Tongue (tissue), 2 donors: ENCODE data around the gene CD276. TPM values are rescaled to one million over a fixed set of nuclear protein-coding genes. Genes with fewer than 3 reads are reported as not detected.
"Not testable (repeated sequence)": the region's sequence is repeated elsewhere in the genome, so short reads cannot be mapped to it uniquely, and the experiment has no call there.

Experiments used
- DNase-seq: peaks from one replicate; pipeline ENCODE4 v3.0.0-alpha.2; 2015
- total RNA-seq: library from RNA; depleted of rRNA; stranded (reverse); fragments of >200 nt; gene quantifications from one replicate; pipeline ENCODE4 v1.2.3, GENCODE V29; 2014

The CD276 gene
- 85.4 TPM for total RNA-seq

DNA sequence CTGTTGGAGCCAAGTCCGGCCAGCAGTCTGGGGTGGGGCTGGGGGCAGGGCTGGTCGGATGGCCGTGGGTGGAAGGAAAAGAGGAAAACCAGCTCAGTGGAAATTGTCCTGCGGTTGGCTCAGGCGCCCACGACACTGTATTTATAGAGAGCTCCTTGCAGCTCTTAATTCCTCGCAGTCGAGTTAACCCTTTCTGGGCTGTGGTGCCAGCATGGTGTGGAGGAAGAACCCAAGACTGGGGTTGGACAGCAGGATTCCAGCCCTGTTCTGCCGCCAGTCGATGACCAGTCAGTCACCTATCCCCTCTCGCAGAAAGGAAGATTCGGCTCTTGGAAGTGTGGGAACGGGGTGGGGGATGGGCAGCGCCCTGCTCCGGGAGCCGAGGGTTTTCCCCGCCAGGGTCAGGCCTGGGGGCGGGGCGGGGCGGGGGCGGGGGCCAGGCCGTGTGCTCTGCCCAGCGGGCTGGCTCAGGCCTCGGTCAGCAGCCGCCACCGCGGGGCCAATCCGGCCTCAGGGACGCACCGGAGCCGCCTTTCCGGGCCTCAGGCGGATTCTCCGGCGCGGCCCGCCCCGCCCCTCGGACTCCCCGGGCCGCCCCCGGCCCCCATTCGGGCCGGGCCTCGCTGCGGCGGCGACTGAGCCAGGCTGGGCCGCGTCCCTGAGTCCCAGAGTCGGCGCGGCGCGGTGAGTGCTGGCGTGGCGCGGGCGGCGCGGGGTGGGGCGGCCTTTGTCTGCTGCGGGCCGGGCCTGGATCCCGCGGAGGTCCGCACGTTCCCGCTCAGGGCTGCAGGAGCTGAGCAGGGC, at the start of gene CD276:
TSS of gene CD276 (plus strand) at position 607 of the 804 bp plus-strand sequence. CDS start 15,257 bp downstream, outside the sequence.
- DNase-seq = peak; percentile 79

DNA sequence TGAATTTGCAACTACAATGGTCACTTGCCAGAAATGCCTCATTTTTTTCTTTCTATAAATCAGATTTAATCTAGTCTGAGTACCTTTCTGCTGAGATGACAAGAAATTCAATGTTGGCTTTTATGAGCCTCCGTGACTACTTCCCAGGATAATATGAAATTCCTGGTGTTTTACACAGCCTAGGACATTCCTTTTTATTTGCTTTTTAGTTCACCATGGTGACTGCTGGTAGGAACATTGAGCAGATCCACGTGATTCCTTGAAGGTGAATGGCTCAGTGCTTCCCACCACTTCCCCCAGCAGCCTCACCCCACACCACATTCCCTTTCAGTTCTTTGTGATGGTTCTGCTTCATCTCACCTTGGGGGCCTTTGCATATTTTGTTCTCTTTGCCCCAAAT, 46.7 kb upstream of the CD276 start:
- DNase-seq = no peak

DNA sequence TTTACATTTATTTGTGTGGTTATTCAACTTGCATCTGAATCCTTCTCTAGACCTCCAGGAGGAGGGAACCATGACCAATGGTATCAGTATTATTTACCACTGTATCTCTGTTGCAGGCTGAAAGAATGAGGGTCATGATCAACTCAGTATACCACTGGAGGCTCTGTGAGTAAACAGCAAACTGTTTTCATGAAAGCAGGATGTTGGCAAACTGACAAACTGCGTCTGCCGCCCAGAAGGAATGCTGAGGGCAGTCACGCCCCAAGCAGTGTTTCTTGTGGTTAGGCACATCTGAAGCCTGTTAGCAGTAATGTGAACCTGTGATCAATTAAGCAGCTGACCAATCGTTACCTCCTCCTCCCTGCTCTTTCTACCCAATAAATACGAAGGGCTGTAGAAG, 44.7 kb upstream of the CD276 start:
- DNase-seq = not testable (repeated sequence)

DNA sequence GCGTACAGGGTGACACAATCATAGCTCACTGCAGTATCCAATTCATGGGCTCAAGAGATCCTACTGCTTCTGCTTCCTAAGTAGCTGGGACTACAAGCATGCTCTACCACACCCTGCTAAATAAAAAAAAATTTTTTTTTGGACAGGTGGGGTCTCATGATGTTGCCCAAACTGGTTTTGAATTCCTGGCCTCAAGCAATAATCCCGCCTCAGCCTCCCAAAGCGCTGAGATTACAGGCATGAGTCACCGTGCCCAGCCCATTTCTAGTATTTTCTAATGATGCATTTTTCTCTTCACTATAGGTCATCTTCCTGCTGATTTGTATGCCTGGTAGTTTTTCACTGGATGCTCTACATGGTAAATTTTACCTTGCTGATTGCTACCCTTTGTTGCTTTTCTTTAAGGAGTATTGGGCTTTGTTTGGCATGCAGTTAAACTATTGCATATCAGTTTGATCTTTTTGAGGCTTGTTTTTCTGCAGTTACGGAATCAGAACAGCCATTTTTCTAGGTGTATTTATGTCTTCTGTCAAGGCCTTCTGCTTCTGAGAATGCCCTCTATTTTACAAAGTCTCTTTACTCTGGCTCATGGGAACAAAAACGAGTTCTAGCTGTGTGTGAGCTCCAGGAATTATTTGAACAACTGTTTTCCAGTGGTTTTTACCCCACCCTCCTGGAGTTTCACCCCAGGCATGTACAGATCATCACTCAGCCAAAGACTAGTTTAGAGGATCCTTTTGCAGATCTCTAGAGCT, 36.7 kb upstream of the CD276 start:
- no peak for DNase-seq

DNA sequence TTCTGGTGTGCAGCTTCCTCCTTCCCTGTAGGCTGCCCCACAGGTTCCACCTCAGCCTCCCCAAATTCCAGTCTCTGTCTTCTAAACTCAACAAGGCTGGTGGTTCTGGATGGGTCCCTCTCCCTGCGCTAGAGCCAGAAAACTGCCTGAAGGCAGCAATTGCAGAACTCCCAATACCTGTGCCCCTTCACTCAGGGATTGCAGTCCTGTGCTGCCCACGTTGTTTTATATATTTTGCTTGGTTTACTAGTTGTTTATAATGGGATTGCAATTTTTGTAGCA, 36.2 kb upstream of the CD276 start:
- no peak for DNase-seq

DNA sequence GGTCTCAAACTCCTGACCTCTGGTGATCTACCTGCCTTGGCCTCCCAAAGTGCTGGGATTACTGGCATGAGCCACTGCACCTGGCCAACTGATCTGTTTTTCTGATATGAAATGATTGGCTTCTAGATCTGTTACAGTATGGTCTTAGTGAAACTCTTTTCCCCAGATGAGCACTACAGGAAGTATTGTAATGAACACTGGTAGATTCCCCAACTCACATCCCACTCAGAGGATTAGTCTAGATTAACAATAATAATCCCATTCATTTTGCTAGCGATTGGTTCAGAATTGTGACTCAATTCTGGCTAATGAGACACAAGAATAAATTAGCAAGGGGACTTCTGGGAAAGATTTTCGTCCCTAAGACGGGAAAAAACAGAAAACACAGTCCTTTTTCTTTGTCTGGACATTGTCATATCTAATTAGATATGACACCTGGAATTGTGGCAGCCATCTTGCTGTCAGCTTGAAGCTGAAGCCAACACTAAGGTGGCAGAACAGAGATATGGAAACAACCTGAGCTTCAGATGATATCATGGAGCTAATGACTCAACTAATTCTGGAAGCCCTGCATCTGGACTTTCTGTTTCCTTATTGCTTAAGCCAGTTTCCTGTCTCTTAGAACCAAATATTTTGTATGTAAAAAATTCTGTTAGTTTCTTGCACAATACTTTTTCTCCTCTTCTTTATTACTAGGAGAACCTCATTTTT, 33.6 kb upstream of the CD276 start:
- DNase-seq = no peak

DNA sequence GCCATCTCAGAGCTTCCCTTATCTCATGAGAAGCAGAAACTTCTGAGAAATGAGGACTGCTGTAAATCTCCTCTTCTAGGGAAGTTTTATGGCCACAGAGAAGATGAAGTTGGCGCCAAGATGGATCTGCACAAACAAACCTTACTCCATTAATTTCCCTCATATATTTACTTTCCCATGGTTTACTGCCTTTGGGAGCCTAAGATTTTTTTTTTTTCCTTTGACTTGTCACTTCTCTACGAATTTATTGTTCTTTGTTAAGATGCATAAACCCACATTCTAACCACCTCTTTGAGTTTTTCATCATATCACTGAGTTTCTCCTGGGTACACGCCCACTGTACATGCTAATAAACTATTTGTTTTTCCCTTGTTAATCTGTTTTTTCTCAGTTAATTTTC, 29.5 kb upstream of the CD276 start:
- DNase-seq = no peak

DNA sequence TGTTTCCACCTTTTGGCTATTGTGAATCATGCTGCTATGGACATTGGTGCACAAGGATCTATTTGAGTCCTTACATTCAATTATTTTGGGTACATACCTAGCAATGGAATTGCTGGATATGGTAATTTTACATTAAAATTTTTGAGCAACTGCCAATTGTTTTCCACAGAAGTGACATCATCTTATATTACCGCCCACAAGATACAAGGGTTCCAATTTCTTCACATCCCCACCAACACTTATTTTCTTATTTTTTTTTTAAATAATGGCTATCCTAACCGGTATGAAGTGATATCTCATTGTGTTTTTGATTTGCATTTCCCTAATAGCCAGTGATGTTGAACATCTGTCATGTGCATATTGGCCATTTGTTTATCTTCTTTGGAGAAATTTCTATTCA, 28.5 kb upstream of the CD276 start:
- no peak for DNase-seq

DNA sequence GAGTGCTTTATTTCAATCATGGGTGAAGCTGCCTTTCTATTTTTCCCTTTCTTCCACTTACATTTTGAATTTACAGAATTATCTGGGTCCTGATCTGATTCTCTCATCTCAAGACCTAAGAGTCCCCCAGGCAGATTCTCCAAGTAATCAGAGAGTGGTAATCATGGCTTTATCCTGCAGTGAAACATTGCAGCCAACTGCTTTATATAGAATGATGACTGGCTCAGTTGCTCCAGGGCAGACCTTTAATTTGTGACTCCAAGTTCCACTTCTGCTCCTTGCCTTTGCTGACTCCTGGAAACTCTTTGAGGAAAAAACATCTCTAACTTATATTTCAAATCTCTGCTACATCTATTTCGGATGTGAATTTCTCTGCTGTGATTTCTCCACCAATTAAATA, 25.5 kb upstream of the CD276 start:
- DNase-seq = no peak

DNA sequence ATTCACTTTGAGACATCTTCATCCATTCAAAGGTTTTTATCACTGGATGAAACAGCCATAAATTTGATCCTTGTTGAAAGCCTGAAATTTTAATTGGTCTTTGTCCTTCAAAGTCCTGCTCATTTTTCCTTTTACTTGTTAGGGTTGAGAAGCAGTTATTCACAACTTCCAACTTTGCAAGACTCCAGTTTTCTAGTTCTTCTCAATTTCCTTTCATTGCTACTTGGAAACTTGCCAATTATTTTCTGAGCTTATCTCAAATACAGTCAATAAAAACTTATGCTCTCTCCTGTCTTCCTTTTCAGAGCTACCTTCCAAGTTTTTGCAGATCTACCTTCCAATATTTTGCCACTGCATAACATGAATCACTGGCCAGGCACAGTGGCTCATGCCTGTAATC, 23.7 kb upstream of the CD276 start:
- no peak for DNase-seq

DNA sequence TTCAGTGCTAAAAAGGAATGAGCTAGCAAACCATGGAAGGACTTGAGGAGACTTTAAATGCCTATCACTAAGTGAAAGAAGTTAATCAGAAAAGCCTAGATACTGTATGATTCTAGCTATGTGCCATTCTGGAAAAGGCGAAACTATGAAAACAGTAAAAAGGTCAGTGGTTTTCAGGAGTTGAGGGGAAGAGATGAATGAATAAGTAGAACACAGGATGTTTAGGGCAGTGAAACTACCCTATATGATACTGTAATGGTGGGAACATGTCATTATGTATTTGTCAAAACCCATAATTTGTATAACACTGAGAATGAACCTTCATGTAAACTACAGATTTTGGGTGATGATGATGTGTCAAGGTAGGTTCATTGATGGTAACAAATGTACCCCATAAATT, 9.6 kb upstream of the CD276 start:
- no peak for DNase-seq

DNA sequence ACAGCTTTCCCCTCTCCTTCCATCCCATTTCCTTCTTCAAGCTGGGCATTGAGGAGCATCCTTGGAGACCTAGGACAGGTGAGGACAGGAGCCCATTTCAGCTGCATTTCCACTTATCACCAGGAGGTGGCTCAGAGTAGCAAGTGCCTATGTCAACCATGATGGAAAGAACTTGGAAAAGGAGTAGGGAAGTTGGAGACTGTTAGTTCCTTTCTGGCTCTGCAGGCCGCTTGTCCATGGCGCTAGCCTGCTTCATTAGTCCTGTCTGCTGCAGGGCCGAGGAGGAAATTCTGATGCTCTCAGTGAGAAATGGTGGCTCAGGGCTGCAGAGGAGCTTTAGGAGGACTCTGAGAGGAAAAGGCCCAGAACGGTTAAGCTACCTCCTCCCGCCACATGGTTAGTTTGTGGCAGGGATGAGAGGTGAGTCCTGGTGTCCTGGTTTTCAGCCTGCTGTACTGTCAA, 7.0 kb upstream of the CD276 start:
- peak; percentile 81 for DNase-seq

DNA sequence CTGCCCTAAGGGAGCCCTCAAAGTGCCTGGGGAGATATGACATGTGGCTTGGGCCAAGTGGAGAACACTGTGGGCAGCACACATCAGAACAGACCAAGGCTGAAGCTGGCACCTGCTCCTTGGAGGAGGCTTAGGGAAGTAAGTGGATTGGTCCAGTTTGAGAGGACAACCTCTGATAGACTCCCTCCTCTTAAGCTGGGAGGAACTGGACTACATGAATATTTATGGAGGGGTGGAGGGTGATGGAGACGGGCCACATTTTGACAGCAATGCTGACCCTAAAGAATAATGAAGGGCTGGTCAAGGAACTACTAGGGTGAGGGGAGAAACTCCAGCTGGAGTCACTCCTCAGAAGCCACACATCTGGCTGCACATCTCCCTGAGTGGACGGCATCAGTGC, 6.5 kb upstream of the CD276 start:
- DNase-seq = no peak

DNA sequence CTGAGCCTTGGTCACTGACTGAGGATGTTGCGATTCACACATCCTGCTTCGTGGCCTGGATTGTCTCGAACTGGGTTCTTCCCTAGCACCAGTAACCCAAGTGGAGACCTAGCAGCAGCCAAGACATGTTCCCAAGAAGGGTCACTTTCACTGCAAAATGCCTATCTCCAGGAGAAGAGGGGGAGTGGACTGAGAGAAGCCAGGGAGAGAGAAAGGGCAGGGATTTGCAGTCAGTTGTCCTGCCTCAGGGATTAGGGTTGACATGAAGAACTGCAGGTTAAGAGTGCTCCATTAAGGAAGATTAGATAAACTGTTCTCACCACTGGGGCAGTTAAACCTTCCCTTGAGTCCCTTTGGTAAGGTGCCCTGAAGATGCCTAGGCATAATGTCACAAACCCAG, 5.7 kb upstream of the CD276 start:
- no peak for DNase-seq

DNA sequence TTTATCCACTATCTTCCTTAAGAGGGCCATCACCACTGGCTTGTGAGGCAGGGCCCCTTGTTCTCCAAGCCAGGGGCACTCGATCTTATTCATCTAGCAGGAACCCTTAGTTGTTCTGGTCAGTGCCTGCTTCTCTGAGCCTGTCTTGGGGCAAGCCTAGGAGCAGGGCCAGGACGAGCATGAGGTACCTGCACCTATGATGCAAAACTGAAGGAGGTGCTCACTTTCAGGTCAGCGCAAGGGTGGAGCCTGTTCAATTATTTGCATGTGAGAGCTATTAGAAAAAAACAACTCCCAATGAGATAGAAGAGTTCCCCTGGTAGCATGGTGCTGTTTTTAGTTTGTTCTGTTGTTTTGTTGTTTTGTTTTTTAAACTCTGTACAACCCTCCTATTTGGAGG, 5.0 kb upstream of the CD276 start:
- no peak for DNase-seq

DNA sequence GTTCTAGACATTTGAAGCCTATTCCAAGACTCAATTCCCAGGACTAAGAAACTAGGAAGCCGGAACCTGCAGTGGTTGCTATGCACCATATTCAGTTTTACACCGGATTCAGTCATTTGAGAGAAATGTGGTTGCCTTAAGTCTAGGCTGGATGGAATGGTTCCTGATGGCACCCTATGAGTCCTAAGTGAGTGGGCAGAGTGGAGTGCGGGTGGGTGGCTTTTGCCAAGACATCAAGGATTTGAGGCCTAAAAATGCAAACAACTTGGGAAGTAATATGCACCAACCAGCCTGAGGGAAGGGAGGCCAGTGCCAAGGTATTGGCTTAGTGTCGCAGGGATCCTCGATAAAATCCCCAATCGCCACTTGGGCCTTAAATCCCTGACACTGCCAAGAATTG, 4.2 kb upstream of the CD276 start:
- DNase-seq = no peak

DNA sequence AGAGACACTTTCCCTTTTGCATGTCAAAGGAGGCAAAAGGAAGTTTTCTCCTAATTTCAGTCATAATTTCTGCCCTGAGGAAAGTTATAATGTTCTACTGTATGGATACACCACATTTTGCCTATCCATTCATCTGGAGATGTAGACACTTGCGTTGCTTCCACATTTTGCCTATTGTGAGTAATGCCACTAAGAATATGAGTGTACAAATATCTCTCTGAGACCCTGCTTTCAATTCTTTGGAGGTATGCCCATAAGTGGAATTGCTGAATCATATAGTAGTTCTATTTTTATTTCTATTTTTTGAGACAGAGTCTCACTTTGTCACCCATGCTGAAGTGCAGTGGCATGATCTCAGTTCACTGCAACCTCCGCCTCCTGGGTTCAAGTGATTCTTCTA, 3.6 kb upstream of the CD276 start:
- no peak for DNase-seq

DNA sequence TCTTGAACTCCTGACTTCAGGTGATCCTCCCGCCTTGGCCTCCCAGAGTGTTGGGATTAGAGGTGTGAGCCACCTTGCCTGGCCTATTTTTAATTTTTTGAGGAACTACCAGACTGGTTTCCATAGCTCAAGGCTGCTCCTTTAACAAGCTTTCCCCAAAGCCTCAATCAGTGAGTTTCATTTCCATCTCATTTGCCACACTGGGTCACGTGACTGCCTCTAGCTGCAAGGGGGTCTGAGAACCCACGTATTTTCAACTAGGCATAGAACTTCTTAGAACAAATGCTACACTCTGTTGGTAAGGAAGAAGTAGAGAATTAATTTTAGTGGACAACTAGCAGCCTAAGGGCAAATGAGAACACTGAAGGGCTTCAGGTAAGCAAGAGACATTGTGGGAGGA, 3.1 kb upstream of the CD276 start:
- DNase-seq = no peak

DNA sequence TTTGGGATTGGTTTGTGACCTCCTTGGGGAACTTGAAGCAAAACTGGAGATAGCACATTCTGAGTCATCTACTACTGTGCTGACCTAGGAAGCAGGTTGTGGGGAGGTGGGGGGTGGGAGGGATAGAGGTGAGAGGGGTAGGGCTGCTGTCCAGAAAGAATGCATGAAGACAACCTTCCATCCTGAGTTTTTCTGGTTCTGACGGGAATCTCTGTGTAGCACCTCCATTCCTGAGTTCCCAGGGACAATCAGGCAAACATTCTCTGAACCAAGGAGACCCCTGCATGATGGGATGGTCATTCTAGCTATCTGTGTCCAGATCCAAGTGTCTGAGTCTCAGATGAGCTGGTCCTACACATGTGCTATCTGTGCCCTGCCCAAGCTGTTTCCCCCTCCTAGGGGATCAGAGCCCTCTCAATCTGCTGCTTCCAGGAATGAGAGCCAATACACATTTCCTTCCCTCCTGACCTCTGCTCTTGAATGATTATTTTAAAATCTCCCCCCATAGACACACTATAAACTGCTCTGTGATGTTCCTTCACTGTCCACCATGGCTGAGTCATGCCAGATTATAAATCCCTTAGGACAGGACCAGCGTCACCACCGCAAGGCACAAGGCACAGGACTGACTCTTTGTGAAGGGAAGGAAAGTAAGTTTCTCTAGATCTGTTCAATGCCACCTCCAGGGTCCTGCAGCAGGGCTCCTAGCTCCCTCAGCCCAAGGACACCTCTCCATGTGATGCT, 2.2 kb upstream of the CD276 start:
- DNase-seq = no peak

DNA sequence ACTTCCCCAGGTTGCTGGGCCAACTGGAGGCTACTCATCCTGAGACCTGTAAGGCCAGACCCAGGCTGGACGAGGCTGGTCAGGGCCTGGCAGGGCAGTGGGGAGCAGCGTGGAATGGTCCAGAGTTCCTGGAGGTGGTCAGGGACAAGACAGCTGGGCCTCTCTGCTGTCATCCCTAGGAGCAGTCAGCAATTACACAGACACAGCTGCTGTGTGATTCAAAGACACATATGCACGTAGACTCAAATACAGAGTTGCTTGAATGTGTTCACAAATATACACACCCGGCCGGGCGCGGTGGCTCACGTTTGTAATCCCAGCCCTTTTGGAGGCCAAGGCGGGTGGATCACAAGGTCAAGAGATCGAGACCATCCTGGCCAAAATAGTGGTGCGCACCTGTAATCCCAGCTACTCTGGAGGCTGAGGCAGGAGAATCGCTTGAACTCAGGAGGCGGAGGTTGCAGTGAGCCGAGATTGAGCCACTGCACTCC, 1.5 kb upstream of the CD276 start:
- peak; percentile 58 for DNase-seq

DNA sequence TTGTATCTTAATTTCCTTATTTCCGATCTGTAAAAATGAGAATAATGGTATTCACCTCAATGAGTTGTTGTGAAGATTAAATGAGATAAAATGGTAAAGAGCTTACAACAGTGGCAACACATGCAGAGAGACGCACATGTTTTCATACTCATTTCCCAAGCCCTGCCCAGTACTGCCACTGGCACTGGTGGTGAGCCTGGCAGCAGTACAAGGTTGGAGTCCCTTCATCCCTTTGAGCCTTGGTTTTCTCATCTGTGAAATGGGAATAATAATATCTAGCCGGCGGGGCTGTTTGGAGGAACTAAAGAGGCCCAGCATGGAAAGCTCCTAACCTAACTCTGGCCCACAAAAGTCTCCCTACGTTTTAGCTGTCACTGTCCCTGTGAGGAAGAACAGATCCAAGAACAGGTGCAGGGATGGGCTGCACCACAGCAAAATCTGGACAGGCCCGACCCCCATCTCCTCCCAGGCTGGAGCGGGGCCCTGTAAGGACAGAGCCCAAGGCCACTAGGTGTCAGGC, 866 bp upstream of the CD276 start:
- DNase-seq = no peak
